HL-60 (cell line): ENCODE results near the gene TPPP2.

Experiments used
- SPI1 ChIP-seq: IDR thresholded peaks from 2 replicates; pipeline ENCODE4 v1.6.1; 2012; ENCODE audit warnings: low read depth, mild to moderate bottlenecking, borderline replicate concordance
- TF ChIP-seq, protein P1 (sequence below): IDR thresholded peaks from one replicate; pipeline ENCODE4 v1.5.1; 2011; ENCODE audit warnings: low read length, control low read depth, inconsistent platforms; ENCODE audit not compliant: insufficient read depth

DNA sequence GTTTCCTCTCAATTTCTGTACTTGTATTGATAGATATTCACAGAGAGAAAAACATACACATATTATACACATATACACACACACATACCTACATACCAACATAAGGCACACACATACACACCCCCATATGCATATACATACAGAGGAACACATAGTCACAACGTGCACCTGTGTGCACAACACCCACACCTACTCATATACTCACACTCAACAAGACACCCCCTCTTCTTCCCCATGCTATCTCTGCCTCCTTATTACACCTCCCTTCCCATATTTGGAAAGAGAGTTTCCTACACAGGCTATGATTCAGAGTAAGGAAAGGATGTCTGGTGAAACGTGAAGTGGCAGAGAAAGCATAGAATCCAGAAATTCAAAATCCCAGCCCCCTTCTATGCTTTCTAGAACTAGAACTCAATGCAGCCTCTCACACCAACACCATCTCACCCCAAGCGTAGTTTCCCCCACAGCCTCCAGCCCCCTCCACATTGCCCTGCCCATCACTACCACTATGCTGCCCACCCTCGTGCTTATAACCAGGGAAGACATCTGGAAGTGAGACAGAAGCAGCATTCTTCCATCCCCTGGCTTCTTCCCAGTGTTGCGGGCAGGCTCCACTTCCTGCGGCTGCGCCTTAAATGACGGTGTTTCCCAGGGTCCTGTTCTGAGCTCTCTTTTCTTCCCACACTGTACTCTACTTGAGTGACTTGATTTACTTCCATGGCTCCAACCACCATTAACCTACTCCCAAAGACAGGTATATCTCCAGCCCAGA, 30.0 kb downstream of the TPPP2 start:
- TF ChIP-seq, protein P1, sequence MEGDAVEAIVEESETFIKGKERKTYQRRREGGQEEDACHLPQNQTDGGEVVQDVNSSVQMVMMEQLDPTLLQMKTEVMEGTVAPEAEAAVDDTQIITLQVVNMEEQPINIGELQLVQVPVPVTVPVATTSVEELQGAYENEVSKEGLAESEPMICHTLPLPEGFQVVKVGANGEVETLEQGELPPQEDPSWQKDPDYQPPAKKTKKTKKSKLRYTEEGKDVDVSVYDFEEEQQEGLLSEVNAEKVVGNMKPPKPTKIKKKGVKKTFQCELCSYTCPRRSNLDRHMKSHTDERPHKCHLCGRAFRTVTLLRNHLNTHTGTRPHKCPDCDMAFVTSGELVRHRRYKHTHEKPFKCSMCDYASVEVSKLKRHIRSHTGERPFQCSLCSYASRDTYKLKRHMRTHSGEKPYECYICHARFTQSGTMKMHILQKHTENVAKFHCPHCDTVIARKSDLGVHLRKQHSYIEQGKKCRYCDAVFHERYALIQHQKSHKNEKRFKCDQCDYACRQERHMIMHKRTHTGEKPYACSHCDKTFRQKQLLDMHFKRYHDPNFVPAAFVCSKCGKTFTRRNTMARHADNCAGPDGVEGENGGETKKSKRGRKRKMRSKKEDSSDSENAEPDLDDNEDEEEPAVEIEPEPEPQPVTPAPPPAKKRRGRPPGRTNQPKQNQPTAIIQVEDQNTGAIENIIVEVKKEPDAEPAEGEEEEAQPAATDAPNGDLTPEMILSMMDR, result no peak
- no peak for TF ChIP-seq SPI1
